AG04450 (cell line): ENCODE results near the gene ERC1. TPM values are rescaled to one million over a fixed set of nuclear protein-coding genes. Genes with fewer than 3 reads are reported as not detected.
"Not testable (repeated sequence)": the region's sequence is repeated elsewhere in the genome, so short reads cannot be mapped to it uniquely, and the experiment has no call there.

Source experiments
- CTCF ChIA-PET: fragments of 300-600, 350-600 bp; formaldehyde crosslinking; extraction: SDS; loops from one replicate; lab custom pipeline; 2022; ENCODE audit warnings: antibody characterized with exemption, inconsistent platforms; lab: Charles Lee
- POLR2A ChIA-PET: fragments of 350-600 bp; formaldehyde crosslinking; extraction: SDS; loops from one replicate; lab custom pipeline; 2021; ENCODE audit warnings: antibody characterized with exemption, inconsistent platforms; lab: Yijun Ruan, JAX
- DNase-seq: peaks from one replicate; pipeline ENCODE4 v3.0.0-alpha.2; 2011; ENCODE audit warnings: low read depth, low spot score
- H3K27ac ChIP-seq: one replicate; pipeline ENCODE4 v1.5.1; 2012; ENCODE audit warnings: low read depth, low read length, control low read depth
- H3K27me3 ChIP-seq: one replicate; pipeline ENCODE4 v1.6.0; 2012; ENCODE audit warnings: low read length; ENCODE audit not compliant: control insufficient read depth, insufficient read depth
- H3K4me3 ChIP-seq: 2 replicates; pipeline ENCODE4 v1.5.1; 2011; ENCODE audit warnings: mild to moderate bottlenecking, low read depth, low read length, control low read depth
- H3K9me3 ChIP-seq: 2 replicates; pipeline ENCODE4 v1.5.1; 2012; ENCODE audit warnings: low read length; ENCODE audit not compliant: control insufficient read depth, insufficient read depth
- CTCF ChIP-seq: IDR thresholded peaks from 2 replicates; pipeline ENCODE4 v1.5.1; 2011; ENCODE audit warnings: low read depth, low read length, control low read depth, inconsistent platforms
- polyA plus RNA-seq: library from polyadenylated mRNA; depleted of rRNA; stranded (reverse); fragments of >200 nt; gene quantifications from 2 replicates; pipeline ENCODE4 v1.2.3, GENCODE V29; 2011

The ERC1 gene
- polyA plus RNA-seq, 1 experiment = 28.6 TPM

- H3K27me3 ChIP-seq = no peaks in the 10 kb centered on the region
- TF ChIP-seq CTCF = no peak
- DNase-seq = no peak
- H3K27ac ChIP-seq = no peak overlapping the region
- ChIA-PET POLR2A (interaction anchor here (0.7 kb wide), 1 partner anchor 35 kb away, joined by 3 read pairs; no protein-coding TSS in a partner anchor), CTCF (interaction anchor here (1.2 to 3.0 kb wide), 2 partner anchors 88 to 256 kb away, joined by 4 to 15 read pairs; partner anchors contain the start of gene RAD52)
- H3K4me3 ChIP-seq = no peak overlapping the region
- no peaks in the 10 kb centered on the region for H3K9me3 ChIP-seq
Observed at GRCh38 chr12:1205512-1206060, 214.6 kb downstream of the ERC1 start.

- POLR2A ChIA-PET = interaction anchor here (0.7 kb wide), 1 partner anchor 34 kb away, joined by 3 read pairs; no protein-coding TSS in a partner anchor
- H3K27ac ChIP-seq = no peak overlapping the region
- CTCF ChIA-PET = interaction anchor here (1.0 to 3.0 kb wide), 3 partner anchors 88 to 399 kb away, joined by 3 to 15 read pairs (median 4); partner anchors contain the start of gene RAD52
Observed at GRCh38 chr12:1206118-1206734, 215.2 kb downstream of the ERC1 start.

GRCh38 chr12:1207276-1207675 lies 216.3 kb downstream of the ERC1 start:
- DNase-seq = no peak
- POLR2A ChIA-PET = no interaction called here
- H3K27ac ChIP-seq = no peak overlapping the region
- no peaks in the 10 kb centered on the region for H3K27me3 ChIP-seq
- CTCF ChIA-PET = no interaction called here
- H3K9me3 ChIP-seq = no peaks in the 10 kb centered on the region
- no peak overlapping the region for H3K4me3 ChIP-seq
- TF ChIP-seq CTCF = no peak

More at GRCh38 chr12:1206118-1206734, 215.2 kb downstream of the ERC1 start:
- Histone ChIP-seq H3K4me3 (no peak overlapping the region), H3K27me3 (no peaks in the 10 kb centered on the region), H3K9me3 (no peaks in the 10 kb centered on the region)
- no peak for TF ChIP-seq CTCF
- DNase-seq = no peak

GRCh38 chr12:1208719-1209118 lies 217.7 kb downstream of the ERC1 start:
- H3K4me3 ChIP-seq, DNase-seq, H3K27ac ChIP-seq, H3K9me3 ChIP-seq, H3K27me3 ChIP-seq, POLR2A ChIA-PET: not testable (repeated sequence)
- CTCF ChIA-PET = interaction anchor here (1.5 kb wide), 1 partner anchor 91 kb away, joined by 6 read pairs; no protein-coding TSS in a partner anchor

GRCh38 chr12:1212526-1212925 lies 221.5 kb downstream of the ERC1 start:
- POLR2A ChIA-PET = no interaction called here
- Histone ChIP-seq H3K27me3 (no peaks in the 10 kb centered on the region), H3K4me3 (no peak overlapping the region), H3K9me3 (no peaks in the 10 kb centered on the region), H3K27ac (no peak overlapping the region)
- no peak for TF ChIP-seq CTCF
- no peak for DNase-seq
- CTCF ChIA-PET = interaction anchor here (1.0 kb wide), 1 partner anchor 94 kb away, joined by 3 read pairs; no protein-coding TSS in a partner anchor
